Trophoblast cell (in vitro differentiated cells and primary cell): Measurements from ENCODE around the gene CC2D2A.

Experiments used
- DNase-seq, 2 donors: peaks; one replicate each; pipeline ENCODE4 v3.0.0-alpha.2; 2016
- H2AFZ ChIP-seq: 2 replicates; pipeline ENCODE4 v1.6.1; 2013; ENCODE audit warnings: low read length, moderate library complexity, mild to moderate bottlenecking; ENCODE audit not compliant: insufficient read depth, poor library complexity
- H2AK5ac ChIP-seq: 2 replicates; pipeline ENCODE4 v1.6.1; 2013; ENCODE audit warnings: mild to moderate bottlenecking, low read length
- H2BK120ac ChIP-seq: 2 replicates; pipeline ENCODE4 v1.6.1; 2013; ENCODE audit warnings: low read length, mild to moderate bottlenecking, moderate library complexity; ENCODE audit not compliant: insufficient read depth, poor library complexity
- H2BK12ac ChIP-seq: 2 replicates; pipeline ENCODE4 v1.6.1; 2013; ENCODE audit warnings: mild to moderate bottlenecking, low read length, moderate library complexity
- H2BK5ac ChIP-seq: 2 replicates; pipeline ENCODE4 v1.6.1; 2013; ENCODE audit warnings: low read length, low read depth, moderate library complexity, mild to moderate bottlenecking; ENCODE audit not compliant: poor library complexity
- H3K14ac ChIP-seq: 2 replicates; pipeline ENCODE4 v1.6.1; 2013; ENCODE audit warnings: mild to moderate bottlenecking, low read length
- H3K18ac ChIP-seq: 2 replicates; pipeline ENCODE4 v1.6.1; 2013; ENCODE audit warnings: mild to moderate bottlenecking, low read length
- H3K23ac ChIP-seq: 2 replicates; pipeline ENCODE4 v1.6.1; 2013; ENCODE audit warnings: low read length
- H3K27ac ChIP-seq: 2 replicates; pipeline ENCODE4 v1.5.1; 2013; ENCODE audit warnings: low read depth, mild to moderate bottlenecking, inconsistent platforms, low read length, moderate library complexity
- H3K27me3 ChIP-seq: 2 replicates; pipeline ENCODE4 v1.6.1; 2013; ENCODE audit warnings: inconsistent platforms, mild to moderate bottlenecking, low read length, moderate library complexity; ENCODE audit not compliant: insufficient read depth
- H3K36me3 ChIP-seq, 2 experiments: 1 replicate in 1 of 2; 2 replicates in 1 of 2; pipeline ENCODE4 v1.6.1; 2013; ENCODE audit warnings: low read length in 2 of 2, mild to moderate bottlenecking in 2 of 2, moderate library complexity in 1 of 2; ENCODE audit not compliant: insufficient read depth in 2 of 2, control insufficient read depth in 1 of 2
- H3K4ac ChIP-seq: 2 replicates; pipeline ENCODE4 v1.6.1; 2013; ENCODE audit warnings: low read depth, mild to moderate bottlenecking, low read length, moderate library complexity
- H3K4me1 ChIP-seq, 2 experiments: 1 replicate in 1 of 2; 2 replicates in 1 of 2; pipeline ENCODE4 v1.6.1; 2013; ENCODE audit warnings: low read length in 2 of 2, mild to moderate bottlenecking in 2 of 2, moderate library complexity in 1 of 2; ENCODE audit not compliant: insufficient read depth in 2 of 2, control insufficient read depth in 1 of 2
- H3K4me2 ChIP-seq: 2 replicates; pipeline ENCODE4 v1.6.1; 2013; ENCODE audit warnings: inconsistent platforms, mild to moderate bottlenecking, low read length, moderate library complexity
- H3K4me3 ChIP-seq: 2 replicates; pipeline ENCODE4 v1.5.1; 2013; ENCODE audit warnings: mild to moderate bottlenecking, low read depth, low read length, inconsistent platforms
- H3K79me1 ChIP-seq: one replicate; pipeline ENCODE4 v1.6.1; 2013; ENCODE audit warnings: low read length
- H3K79me2 ChIP-seq: 2 replicates; pipeline ENCODE4 v1.6.1; 2013; ENCODE audit warnings: low read length, mild to moderate bottlenecking; ENCODE audit not compliant: control insufficient read depth, insufficient read depth, poor library complexity
- H3K9ac ChIP-seq: 2 replicates; pipeline ENCODE4 v1.6.1; 2013; ENCODE audit warnings: mild to moderate bottlenecking, low read length
- H3K9me3 ChIP-seq: 2 replicates; pipeline ENCODE4 v1.6.1; 2013; ENCODE audit warnings: low read depth, mild to moderate bottlenecking, control low read depth, inconsistent platforms, low read length; ENCODE audit not compliant: insufficient read depth
- H4K12ac ChIP-seq: 2 replicates; pipeline ENCODE4 v1.6.1; 2013; ENCODE audit warnings: low read depth, mild to moderate bottlenecking, low read length, moderate library complexity
- H4K8ac ChIP-seq: 2 replicates; pipeline ENCODE4 v1.6.1; 2013; ENCODE audit warnings: low read depth, mild to moderate bottlenecking, low read length, moderate library complexity
- H4K91ac ChIP-seq: one replicate; pipeline ENCODE4 v1.6.1; 2013; ENCODE audit warnings: low read depth, mild to moderate bottlenecking, low read length, moderate library complexity
- WGBS: extraction: QIAGEN DNeasy Blood & Tissue Kit; methylation state at CpG from one replicate; pipeline ENCODE4 v1.1.7; 2013; ENCODE audit warnings: missing lambda C conversion rate; ENCODE audit not compliant: insufficient read length, insufficient coverage; ENCODE audit errors: extremely low coverage; 5-methylcytosine and 5-hydroxymethylcytosine counted together

The CC2D2A gene

DNA sequence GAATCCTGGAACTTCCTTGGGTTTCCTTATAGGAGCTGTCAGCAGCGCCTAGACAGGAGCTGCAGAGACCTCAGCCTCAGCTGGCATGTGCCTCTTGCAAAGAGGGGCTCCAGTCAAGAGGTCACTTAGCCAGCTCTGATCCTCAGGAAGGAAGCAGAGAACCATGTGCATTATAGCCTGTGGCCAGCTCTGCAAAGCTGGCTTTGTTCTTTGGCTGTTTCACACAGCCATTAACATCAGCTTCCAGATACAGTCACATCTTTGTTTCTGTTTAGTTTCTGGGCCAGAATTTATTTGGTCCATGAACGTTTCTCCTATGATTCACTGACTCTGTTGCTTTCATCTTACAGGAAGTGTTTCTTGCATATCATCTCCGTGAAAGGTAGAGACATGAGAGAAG is 92.4 kb downstream of the CC2D2A start:
- Histone ChIP-seq H3K36me3 (peaks cover 0 to 4% of the 10 kb centered on the region in 2 experiments), H3K9ac (no peak overlapping the region), H3K14ac (no peak overlapping the region), H2AFZ (no peak overlapping the region), H2BK12ac (no peak overlapping the region), H3K4ac (no peak overlapping the region), H3K27me3 (no peaks in the 10 kb centered on the region), H3K4me2 (no peak overlapping the region), H3K27ac (no peak overlapping the region), H4K12ac (no peak overlapping the region), H3K9me3 (no peaks in the 10 kb centered on the region), H3K79me1 (no peaks in the 10 kb centered on the region), H4K8ac (no peak overlapping the region), H3K23ac (no peak overlapping the region), H2BK5ac (no peak overlapping the region), H3K79me2 (no peaks in the 10 kb centered on the region), H4K91ac (no peak overlapping the region), H2BK120ac (no peak overlapping the region), H3K18ac (no peak overlapping the region), H3K4me3 (no peak overlapping the region), H3K4me1 (peaks cover 0 to 2% of the 10 kb centered on the region in 2 experiments), H2AK5ac (no peak overlapping the region)
- no CpG with 5 or more reads among the region's 3 CpGs for WGBS
- no peak for DNase-seq

DNA sequence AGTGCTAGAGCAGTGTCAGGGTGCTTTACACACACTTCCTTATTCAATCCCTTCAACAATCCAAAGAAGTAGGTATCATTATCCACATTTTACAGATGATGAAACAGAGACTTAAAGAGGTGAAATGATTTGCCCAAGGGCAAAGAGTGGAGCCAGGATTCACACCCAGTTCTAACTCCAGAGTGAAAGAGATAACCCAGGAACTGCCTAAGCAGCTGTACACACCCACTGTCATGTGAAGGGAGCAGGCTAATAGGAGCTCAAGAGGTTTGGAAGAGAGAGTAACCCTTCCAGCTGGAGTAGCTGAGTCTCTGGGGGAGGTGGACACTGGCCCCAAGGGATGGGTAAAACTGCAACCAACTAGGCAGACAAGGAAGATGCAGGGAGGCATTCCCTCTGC is 92.9 kb downstream of the CC2D2A start:
- Histone ChIP-seq H3K4me2 (no peak overlapping the region), H2AFZ (no peak overlapping the region), H3K27ac (no peak overlapping the region), H3K9ac (no peak overlapping the region), H2BK5ac (no peak overlapping the region), H4K8ac (no peak overlapping the region), H3K79me2 (no peaks in the 10 kb centered on the region), H3K79me1 (no peaks in the 10 kb centered on the region), H3K4ac (no peak overlapping the region), H2BK12ac (no peak overlapping the region), H2AK5ac (no peak overlapping the region), H3K4me1 (peaks cover 0 to 2% of the 10 kb centered on the region in 2 experiments), H3K4me3 (no peak overlapping the region), H4K12ac (no peak overlapping the region), H3K14ac (no peak overlapping the region), H4K91ac (no peak overlapping the region), H3K23ac (no peak overlapping the region), H3K9me3 (no peaks in the 10 kb centered on the region), H3K36me3 (peaks cover 0 to 4% of the 10 kb centered on the region in 2 experiments), H3K18ac (no peak overlapping the region), H3K27me3 (no peaks in the 10 kb centered on the region), H2BK120ac (no peak overlapping the region)
- no peak for DNase-seq

DNA sequence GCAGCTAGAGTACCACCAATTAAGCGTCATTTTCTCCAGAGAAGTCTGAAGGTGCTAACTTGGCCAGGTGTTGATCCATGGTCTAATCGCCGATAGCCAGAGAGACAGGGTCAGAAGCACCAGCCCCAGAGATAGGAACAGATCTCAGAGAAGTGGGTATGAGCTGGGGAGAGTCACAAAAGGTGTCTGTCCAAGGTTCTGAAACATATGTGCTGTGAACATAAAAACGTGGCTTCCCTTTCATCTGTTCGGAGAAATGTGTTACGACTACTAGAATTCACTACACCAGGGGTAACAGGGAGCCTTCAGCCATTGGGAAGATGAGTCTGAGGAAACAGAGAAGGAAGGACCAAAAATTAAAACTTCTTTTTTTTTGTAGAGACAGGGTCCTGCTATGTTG is 94.2 kb downstream of the CC2D2A start:
- H4K12ac ChIP-seq = no peak overlapping the region
- no peak overlapping the region for H2AK5ac ChIP-seq
- no peak overlapping the region for H3K18ac ChIP-seq
- H2AFZ ChIP-seq = no peak overlapping the region
- H3K27ac ChIP-seq = no peak overlapping the region
- DNase-seq = no peak
- whole genome bisulfite sequencing = no CpG with 5 or more reads among the region's 6 CpGs
- no peak overlapping the region for H3K4me3 ChIP-seq
- H3K14ac ChIP-seq = no peak overlapping the region
- H2BK12ac ChIP-seq = no peak overlapping the region
- H3K9ac ChIP-seq = no peak overlapping the region
- H4K91ac ChIP-seq = no peak overlapping the region
- H3K79me2 ChIP-seq = no peaks in the 10 kb centered on the region
- peaks cover 0 to 2% of the 10 kb centered on the region in 2 experiments for H3K4me1 ChIP-seq
- no peak overlapping the region for H3K4ac ChIP-seq
- H2BK5ac ChIP-seq = no peak overlapping the region
- no peaks in the 10 kb centered on the region for H3K79me1 ChIP-seq
- no peak overlapping the region for H3K4me2 ChIP-seq
- peaks cover 0 to 4% of the 10 kb centered on the region in 2 experiments for H3K36me3 ChIP-seq
- H3K23ac ChIP-seq = no peak overlapping the region
- H4K8ac ChIP-seq = no peak overlapping the region
- H2BK120ac ChIP-seq = no peak overlapping the region
- no peaks in the 10 kb centered on the region for H3K27me3 ChIP-seq
- H3K9me3 ChIP-seq = no peaks in the 10 kb centered on the region

DNA sequence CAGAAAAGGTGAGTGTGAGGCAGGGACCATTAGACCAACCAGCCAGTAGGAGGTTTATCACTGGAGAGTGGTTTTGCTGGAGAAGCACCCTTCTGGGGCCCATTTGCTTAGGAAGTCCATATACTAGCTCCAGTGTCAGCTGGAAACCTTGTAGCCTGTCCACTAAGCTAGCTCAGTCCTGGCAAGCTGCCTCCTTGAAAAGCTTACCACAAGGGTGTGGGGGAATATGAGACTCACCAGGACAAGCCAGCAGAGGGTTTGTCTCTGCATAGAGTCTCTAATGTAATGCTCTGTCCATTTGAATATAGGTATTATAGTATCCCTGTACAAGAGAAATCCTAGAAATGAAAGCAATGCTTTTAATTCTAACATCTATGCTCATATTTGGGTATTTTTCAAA is 99.1 kb downstream of the CC2D2A start:
- Histone ChIP-seq H3K27ac (no peak overlapping the region), H3K79me2 (no peaks in the 10 kb centered on the region), H2AFZ (no peak overlapping the region), H3K4me1 (peaks cover 0 to 2% of the 10 kb centered on the region in 2 experiments), H3K9me3 (no peaks in the 10 kb centered on the region), H3K23ac (no peak overlapping the region), H4K12ac (no peak overlapping the region), H3K27me3 (no peaks in the 10 kb centered on the region), H2AK5ac (no peak overlapping the region), H3K4ac (no peak overlapping the region), H2BK12ac (no peak overlapping the region), H3K14ac (no peak overlapping the region), H2BK120ac (no peak overlapping the region), H3K18ac (no peak overlapping the region), H3K4me2 (no peak overlapping the region), H3K36me3 (peaks cover 0 to 4% of the 10 kb centered on the region in 2 experiments), H4K91ac (no peak overlapping the region), H3K4me3 (no peak overlapping the region), H3K79me1 (no peaks in the 10 kb centered on the region), H4K8ac (no peak overlapping the region), H2BK5ac (no peak overlapping the region), H3K9ac (no peak overlapping the region)
- no peak for DNase-seq
